GM18511 (cell line): ENCODE measurements around the gene BHLHE40.

Experiments
- ATAC-seq: cut with Tn5 transposase; IDR thresholded peaks from one replicate; pipeline ENCODE4 v1.9.1; 2021; ENCODE audit warnings: mild to moderate bottlenecking, moderate library complexity; ENCODE audit not compliant: unreplicated experiment

BHLHE40 gene

DNA sequence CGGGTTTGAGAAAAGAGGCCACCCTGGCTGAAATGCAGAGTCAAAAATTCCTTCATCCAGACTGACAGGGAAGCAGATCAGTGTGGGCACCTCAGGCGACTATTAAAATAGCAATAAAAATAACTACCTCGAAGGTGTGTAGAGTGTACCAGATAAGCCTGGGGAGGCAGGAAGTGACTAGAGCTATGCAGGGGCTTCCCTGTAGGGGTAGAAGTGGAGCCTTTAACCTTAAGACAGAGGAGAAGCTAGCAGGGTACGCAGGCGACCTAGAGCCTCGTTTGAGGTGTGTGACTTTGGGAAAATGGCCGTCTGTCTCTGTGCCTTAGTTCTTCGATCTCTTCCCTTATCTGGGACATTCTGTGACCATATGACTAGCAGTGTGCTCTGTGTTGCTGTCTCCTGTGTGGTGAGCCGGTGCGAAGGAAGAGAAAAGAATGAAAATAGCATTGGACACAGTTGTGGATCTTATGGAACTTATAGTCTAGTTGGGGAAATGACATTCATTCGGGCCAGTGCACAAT lies 17.6 kb downstream of the BHLHE40 start:
- ATAC-seq, result no peak

DNA sequence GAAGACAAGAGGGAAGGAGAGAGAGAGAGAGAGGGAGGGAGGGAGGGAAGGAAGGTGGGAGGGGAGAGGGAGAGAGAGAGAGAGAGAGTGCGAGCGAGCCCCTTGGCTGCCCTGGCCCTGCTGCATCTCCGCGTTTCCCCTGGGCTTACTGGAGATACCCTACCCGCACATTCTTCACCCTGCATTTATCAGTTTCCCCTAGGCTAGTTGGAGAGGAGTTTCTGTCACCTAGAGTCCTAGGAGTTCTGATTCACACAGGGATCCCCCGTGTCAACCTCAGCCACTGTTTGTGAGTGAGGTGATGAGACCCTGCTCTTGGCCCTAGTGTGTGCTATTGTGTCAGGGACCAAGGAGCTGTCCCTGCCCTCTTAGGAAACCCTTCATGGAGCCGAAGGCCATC lies 18.7 kb downstream of the BHLHE40 start:
- ATAC-seq, result no peak

DNA sequence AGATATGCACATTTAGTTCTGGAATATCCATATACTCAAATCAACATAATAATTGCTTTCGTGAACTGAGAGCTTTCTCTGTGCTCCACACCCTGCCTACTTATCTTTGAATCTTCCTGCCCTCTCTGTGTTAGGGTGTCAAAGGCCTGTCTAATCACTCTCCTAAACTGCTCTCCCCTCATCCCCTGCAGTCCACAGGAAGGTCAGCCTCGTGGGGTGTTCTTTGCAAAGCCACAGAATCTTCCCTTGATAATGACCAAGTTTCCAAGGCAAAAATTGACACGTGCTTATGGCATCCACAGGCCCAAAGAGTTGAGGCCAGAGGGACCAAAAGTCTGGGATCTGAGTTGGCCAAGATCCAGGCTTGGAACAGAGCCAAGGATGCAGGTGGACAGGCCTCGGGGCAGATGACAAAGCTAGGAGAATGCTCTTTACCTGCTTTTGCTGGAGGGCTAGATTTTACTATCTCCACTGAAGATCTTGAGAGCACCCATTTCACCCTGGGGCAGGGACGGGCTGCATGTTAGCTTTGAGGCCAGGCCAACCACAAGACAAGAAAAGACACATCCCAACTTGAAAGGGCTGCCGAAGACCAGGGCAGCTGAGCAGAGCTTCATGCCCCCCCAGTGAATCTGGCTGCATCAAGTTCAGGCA lies 20.4 kb downstream of the BHLHE40 start:
- ATAC-seq, result no peak

DNA sequence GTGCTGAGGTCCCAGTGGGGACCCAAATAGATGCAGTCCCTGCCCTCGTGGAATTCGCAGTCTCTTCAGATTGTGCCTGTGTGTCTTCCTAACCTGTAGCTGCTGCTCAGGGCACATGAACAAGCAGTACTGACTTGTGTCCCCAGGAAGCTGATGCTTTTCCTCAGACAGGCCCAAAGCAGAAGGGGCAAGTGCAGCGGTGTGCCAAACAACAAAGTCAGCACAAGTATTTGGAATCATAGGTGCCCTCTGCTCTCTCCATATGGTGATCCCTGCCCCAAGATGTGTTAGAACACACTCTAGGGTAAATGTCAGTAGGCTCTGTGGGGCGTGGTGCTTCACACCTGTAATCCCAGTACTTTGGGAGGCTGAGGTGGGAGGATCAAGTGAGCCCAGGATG lies 21.9 kb downstream of the BHLHE40 start:
- ATAC-seq, result no peak

DNA sequence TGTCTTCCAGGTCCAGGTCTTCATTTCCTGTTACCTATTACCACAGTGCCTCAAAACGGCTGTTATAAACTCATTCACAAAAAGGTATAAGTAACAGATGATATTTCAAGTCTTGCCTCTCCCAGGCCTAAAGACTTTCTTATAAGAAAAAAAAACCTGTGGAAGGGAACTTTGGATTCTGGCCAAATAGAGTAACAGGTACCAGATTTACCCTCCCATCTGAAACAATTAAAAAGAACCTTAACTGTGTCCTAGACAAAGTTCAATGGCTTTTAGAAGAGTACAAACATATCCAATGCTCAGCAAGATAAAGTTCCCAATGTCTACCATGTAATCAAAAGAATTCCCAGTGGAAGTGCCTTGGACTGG lies 22.6 kb downstream of the BHLHE40 start:
- no peak for ATAC-seq

DNA sequence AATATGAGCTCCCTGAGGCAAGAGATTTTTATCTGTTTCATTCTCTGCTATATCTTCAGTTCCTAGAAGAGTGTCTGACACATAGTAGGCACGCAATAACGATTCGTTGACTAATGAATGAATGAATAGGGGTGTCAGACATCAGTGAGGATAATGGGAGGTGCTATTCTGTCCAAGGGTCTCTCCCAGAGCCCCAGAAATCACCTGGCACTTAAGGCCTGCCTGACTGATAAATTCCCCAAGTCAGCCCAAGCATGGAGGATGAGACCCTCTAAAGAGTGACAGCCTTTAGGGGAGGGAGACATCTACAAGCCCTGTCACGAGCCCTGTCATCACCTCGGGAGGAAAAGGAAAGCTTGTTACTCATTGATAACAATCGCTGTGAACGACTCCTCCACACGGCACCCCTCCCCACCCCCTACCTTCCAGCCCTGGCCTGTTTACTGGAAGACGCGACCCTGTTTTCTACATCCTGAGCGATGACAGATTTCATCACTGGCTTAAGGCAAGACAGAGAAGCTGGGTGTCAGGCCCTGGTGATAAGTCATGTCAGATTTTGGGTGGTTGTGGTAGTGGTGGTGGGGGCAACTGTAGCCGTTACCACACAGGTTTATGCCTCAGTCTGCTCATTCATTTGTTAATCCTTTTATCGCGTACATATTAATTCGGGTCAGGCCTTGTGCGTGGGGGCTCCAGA lies 23.1 kb downstream of the BHLHE40 start:
- ATAC-seq, result no peak

DNA sequence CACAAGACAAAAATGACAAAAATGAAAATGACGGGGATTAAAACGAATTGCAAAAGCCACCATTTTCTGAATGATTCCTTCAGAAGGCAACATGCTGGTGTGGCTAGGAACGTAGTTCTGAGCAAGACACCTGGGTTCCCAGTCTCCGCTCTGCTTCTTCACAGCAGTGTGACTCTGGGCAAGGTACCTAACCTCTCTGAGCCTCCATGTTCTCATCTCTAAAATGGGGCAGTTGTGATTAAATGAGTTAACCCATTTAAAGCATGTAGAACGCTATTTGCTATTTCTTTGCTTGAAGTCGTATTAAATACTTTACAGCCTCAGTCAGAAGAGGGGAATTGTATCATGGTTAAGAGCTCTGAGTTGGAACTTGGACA lies 23.6 kb downstream of the BHLHE40 start:
- ATAC-seq, result no peak

DNA sequence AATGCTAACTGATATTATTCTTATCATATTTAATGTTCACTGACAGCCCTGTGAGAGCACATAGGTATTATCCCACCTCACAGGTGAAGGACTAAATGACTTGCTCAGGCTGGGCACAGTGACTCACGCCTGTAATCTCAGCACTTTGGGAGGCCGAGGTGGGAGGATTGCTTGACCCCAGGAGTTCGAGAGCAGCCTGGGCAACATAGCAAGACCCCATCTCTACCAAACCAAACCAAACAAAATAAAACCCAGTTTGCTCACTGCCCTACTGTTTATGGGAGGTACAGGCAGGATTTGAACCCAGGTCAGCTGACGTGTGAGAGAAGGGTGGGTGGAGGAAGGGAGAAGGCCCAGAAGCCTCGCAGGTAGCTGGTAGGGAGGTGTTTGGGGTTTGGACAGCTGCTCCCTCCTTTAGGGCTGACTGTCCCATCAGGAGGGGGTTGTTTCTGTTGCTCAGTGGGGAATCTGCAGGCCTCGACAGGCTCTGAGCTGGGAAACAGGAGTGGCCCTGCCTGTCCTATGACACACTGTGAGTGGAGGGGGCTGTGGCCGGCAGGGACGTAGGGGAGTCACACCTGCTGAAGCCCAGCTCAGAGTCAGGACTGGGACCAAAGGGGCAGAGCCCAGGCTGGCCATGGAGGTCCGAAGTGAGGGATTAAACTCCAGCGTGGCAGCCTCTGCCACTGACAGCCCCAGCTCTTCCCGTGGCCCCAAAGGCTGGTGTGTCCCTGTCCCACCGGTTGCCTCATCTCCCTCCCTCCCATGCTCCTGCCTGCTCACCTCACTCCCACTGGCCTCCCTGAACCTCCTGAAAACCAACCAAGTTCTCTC lies 25.3 kb downstream of the BHLHE40 start:
- ATAC-seq, result no peak

DNA sequence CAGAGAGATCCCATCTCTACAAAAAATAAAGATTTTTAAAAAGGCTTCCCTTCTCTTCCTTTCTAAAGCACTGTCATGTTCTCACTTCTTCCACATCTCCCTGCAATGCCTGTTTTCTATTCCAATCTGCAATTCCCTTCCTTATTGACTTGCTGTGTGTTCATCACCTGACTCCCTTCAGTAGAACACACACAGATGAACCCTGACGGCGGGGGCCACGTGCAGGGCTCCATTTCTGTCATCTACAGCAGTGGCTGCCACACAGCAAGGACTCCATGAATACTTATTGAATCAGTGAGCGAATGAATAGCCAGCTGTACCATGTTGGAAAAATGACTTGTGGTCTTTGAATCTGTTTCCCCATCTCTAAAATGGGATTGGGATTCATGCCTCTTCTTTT lies 26.1 kb downstream of the BHLHE40 start:
- ATAC-seq, result no peak

DNA sequence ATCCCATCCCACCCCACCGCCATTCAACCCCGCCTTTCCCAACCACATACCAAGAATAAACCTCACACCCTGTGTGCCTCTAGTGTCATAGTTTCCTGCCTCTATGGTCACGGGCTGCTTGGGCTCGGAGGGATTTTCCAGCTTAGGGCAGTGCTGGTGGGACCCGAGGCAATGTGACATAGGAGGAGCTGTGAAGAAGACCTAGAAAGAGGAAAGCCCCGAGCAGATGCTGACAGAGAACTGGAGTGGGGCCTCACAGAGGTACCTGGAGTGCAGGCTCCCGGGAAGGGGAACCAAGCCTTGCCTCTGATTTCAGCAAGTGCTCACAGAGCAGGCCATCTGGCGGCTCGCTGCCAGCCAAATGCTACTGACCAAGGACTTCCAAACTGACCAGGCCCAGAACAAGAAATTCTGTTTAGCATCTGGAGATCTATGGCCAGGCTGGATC lies 27.5 kb downstream of the BHLHE40 start:
- ATAC-seq, result peak; percentile 66

DNA sequence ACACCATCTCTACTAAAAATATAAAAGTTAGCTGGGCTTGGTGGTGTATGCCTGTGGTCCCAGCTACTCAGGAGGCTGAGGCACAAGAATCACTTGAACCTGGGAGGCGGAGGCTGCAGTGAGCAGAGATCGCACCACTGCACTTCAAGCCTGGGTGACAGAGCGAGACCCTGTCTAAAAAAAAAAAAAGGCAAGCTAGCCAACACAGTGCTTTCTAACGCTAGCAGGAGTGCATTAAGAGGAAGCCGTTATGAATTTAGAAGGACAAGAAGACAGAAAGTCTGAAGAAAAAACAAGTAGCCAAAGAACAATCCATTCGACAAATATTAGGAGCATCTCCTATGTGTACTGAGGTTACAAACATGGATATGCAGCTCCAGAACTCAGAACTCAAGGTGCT lies 28.6 kb downstream of the BHLHE40 start:
- peak; percentile 23 for ATAC-seq

DNA sequence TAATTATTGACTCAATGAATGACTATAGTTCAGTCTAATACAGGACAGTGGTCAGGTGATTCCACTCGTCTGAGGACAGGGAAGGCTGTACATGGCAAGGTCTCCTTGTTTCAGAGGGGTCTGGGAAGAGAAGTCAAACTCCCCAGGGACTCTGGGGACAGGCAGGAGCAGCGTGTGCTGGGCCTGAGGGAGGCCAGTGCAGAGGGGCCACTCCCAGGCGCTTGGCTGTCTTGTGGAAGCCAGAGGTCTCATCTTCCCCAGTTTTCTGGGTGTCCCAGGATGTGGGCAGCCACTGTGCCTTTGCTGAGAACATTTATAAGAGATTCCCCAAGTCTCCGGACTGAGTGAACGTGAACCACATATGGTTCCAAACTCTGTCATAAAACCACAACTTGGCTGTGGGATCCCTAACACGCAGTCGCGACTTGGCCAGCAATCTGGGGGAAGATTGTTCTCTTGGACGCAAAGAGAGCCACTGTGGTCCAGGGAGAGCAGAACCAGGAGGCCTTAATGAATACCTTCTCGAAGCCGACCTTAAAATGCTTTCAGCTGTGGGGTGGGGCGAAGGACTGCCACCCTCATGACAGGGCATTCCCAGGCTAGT lies 30.4 kb downstream of the BHLHE40 start:
- no peak for ATAC-seq

DNA sequence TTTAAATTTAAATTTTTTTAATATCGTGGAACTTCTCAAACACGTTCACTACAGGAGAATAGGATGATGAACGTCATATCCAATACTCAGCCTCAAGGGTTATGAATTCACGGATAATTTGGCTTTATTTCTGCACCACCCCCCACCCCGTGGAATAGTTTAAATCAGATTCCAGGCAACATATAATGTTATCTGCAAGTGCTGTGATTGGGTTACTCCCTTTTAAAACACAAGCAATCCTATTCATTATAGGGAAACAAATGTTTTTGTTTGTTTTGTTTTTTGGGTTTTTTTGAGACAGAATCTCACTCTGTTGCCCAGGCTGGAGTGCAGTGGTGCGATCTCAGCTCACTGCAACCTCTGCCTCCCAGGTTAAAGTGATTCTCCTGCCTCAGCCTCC lies 30.9 kb downstream of the BHLHE40 start:
- no peak for ATAC-seq

DNA sequence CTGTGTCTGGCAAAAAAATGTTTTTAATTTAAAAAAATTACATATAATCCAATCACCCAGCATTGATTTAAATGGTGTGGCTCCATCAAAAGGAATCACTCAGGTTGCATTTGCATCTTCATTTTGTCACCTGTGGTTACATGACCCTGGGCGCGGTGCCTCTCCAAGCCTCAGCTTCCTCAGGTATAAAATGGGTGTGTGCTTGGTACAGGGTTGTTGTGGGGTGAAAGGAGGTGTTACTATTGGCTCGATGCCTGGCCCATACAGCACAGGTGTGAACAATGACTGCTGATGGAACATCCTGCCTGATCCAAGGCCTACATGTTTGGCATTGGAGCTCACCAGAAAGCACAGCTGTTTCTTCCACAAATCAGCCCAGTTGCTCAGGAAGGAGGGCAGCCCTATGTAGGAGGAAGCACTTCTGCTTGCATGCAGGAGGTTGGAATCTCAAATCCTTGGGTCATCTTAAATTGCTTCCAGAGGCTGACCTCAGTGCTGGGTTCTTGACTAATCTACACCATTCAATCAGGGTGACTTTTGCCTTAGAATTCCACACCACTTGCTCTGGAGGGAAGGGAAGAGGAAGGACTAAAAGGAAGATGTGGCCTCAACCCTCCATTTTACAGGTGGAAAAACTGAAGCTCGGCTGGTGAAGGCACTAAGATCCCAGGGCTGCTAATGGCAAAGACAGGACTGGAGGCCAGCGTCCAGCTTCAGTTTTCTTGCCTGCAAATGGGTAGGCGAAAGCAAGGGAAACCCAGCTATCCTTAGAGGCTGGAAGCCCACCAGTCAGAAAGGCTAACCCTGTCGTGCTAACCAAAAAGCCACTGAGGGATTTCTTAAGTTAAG lies 31.7 kb downstream of the BHLHE40 start:
- no peak for ATAC-seq

DNA sequence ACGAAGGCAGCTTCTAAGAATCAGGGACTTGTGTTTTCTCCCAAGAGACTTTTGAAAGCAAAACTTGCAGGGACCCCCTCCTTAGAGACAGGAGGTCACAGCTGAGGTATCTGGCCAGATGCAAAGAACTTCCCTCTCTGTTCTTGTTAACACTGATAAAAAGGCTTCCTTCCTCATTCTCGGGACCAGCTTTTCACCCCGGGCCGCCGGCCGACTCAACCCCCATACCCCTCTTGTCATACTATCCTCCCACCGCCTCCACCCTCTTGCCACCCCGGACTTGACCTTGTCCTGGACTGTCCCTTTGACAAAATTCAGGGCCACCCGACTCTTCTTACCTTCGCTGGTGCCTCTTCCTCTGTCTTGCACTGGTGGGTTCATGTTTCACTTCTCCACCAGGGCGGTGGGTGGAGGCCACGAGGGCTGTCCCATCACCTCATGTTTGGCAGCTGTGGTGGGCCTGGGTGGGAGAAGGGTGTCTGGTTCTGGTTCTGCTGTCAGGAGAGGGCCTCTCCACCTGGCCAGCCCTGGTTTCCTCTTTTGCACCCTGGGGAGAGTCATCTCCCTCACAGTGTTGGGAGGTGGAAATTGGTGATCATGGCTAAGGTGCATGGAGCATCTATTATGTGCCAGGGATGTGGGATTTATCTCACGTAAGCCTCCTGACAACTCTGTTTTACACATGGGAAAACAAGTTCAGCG lies 32.5 kb downstream of the BHLHE40 start:
- ATAC-seq, result peak; percentile 52

DNA sequence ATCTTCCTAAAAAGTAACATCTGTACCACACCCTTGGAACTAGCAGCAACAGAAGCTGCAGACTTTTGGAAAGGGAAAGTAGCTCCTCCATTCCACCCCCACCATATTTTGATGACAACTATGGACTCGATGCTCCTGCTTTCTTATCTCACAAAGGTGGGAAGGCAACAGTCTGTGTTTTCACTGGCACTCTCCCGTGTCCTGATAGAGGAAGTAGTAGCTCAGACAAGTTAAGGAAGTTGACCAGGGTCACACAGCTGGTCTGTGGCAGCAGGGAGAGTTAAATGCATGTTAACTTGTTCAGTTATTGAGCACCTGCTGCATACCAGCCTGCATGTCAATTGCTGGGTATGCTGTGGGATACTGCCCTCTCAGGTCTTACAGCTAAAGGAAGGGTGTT lies 33.1 kb downstream of the BHLHE40 start:
- ATAC-seq, result no peak

DNA sequence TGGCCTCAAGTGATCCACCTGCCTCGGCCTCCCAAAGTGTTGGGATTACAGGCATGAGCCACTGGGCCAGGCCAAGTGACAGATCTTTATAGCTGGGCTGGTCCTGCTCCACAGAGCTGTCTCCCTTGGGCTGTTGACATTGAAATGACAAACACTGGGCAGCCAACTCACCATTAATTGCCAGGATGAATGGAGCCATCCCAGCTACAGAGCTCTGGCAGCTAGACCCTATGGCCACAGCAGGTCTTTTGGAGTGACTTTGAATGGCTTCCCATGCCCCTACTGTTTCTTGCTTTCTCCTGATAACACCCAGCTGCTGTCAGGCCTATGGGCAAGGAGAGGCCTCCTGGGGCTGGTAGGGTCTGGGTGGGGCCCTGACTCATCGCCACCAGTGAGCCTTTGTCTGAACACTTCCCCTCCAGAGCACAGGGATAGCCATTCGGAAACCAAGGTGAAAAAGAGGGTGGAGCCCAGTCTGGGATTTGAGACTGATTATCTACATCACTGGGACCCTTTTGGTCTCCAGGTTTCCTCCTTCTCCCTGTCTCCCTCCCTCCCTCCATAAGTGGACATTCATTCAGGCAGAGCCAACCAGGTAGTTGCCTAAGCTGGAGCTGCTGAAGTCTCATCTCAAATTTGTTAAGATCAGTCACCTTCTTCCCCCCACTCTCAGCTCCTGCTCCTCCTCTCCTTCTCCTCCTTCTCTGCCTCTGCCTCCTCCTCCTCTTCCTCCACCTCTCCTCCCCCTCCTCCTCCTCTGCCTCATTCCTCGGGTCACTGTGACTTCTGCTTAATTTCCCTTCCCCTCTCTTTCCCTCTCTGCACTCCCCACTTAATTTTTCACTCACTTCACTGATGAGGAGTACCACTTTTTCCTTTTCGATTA lies 34.0 kb downstream of the BHLHE40 start:
- peak; percentile 13 for ATAC-seq

DNA sequence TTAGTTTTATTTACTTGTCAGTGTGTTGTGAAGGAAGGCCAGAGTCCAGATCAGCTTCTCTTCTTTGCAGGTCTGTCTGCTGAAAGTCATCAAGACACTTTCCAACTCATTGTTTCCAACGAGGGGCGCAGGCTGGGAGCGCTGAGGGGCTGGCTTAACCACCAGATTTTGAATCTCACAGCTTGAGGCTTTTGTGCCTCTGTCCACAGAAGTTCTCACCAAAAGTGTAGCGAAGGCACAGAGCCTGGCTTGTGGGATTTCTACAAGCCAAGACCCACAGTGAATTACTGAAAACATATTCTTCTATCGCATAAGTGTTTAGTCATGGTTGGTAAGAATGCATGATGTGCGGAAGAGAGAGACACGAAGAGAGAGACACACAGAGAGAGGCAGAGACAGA lies 35.2 kb downstream of the BHLHE40 start:
- no peak for ATAC-seq

DNA sequence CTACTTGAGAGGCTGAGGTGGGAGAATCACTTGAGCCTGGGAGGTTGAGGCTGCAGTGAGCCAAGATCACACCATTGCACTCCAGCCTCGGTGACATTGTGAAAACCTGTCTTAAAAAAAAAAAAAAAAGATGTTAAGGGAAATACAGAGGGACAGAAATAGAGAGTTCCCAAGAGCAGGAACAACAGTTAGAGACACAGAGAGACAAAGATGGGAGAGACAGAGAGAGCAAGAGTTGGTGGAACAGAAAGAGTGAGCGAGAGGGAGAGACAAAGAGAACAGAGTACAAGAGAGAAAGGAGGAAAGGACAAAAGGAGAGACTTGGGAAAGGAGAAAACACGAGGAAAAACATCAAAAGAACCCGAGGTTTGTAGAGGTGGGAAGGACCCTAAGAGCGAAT lies 35.8 kb downstream of the BHLHE40 start:
- no peak for ATAC-seq
